Stimulated activated CD8-positive, alpha-beta memory T cell treated with anti-CD3 and anti-CD28 coated beads, Interleukin-15, amount 100 ng/mL, for 1 hour (primary cell): Measurements from ENCODE around the gene CLPSL1.

Source experiments
- DNase-seq: peaks from one replicate; pipeline ENCODE4 v3.0.0-alpha.2; 2020; ENCODE audit warnings: low read depth

Gene CLPSL1

DNA sequence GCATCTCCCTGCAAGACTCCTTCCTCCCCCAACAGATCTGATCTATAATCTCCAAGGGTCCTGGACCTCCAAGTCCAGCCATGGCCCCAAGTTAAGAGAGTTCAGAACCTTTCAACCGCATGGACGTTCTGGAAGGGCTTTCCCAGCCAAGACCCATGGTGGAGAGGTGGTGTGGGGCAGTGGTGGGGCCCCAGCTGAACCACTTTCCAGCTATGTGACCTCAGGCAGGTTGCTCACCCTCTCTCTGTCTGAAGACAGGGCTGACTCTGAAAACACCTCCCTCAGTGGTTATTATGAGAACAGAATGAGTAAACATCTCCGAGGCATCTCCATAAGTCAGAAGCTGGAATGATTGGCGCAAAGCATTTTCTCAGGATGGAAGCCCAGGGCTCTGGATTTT, 15.4 kb downstream of the CLPSL1 start:
- no peak for DNase-seq

GRCh38 chr6:35797837-35798526, 17.2 kb downstream of the CLPSL1 start:
- no peak for DNase-seq

- DNase-seq: no peak
These were observed 17.9 kb downstream of the CLPSL1 start for GRCh38 chr6:35798706-35799105.

- DNase-seq: no peak
These were observed 20.3 kb downstream of the CLPSL1 start for GRCh38 chr6:35801148-35801547.

DNA sequence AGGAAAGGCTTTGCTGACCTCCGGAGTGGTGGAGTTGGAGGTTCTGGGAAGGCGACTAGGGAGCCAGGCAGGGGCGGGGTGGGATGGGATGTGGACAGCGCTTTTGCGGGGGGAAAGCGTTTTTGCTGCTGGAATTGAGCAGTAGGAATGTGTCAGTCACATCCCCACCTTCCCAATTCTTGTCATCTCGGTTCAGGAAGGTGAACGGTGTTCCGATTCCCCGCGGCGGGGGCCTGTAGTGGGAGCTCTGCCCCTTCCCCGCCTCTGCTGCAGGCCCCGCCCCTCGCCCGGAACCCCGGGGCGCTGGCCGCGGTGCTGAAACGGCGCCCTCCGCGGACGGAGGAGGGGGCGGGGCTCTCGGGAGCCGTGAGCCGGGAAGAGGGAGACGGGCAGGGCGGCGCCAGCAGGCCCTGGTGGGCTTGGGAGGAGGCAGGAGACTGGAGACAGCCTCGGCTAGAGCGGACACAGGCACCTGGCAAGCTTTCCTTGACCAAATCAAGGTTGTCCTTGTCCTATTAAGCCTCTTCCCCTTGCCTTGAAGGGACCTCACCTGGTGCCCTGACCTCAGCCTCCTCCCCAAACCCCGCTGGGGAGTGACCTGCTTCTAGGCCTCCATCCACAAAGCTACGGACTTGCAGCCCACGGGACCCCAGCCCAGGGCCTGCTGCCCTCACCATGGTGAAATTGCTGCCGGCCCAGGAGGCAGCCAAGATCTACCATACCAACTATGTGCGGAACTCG, 24.3 kb downstream of the CLPSL1 start, which contains the start of gene LHFPL5:
Gene LHFPL5, plus strand, starts transcription at position 357 of the 741 bp plus-strand sequence. Its CDS starts 319 bp downstream, at position 676.
- DNase-seq: peak; percentile 9

DNA sequence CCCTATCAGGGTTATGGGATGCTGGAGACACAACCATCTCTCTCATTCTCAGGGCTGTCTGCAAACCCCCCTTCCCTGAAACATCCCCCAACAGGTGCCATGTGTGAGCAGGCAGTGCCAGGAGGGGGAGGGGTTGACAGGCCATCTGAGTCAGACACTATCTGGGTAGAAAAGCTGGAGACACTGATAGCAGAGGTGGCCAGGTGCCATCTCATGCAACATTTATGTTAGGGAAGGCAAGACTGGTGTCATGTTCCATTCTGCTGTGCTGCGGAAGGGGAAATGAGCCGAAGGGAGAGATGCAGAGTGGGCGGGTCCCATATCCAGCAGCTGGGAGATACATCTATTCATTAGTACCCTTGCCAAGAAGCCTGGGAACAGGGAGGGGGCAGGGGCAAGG, 27.9 kb downstream of the CLPSL1 start:
- no peak for DNase-seq

DNA sequence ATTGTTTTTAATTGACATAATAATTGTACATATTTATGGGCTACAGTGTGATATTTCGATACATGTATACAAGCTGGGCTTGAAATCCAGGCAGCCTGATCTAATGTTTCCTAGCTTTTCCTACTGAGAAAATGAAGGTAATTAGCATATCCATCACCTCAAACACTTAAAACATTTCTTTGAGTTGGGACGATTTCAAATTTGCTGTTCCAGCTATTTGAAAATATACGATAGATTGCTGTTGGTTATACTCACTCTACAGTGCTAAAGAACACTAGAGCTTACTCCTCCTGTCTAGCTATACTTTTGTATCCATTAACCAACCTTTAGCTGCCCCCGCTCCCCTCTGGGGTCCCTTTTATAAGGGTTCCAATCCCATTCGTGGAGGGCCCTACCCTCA, 29.0 kb downstream of the CLPSL1 start:
- no peak for DNase-seq

DNA sequence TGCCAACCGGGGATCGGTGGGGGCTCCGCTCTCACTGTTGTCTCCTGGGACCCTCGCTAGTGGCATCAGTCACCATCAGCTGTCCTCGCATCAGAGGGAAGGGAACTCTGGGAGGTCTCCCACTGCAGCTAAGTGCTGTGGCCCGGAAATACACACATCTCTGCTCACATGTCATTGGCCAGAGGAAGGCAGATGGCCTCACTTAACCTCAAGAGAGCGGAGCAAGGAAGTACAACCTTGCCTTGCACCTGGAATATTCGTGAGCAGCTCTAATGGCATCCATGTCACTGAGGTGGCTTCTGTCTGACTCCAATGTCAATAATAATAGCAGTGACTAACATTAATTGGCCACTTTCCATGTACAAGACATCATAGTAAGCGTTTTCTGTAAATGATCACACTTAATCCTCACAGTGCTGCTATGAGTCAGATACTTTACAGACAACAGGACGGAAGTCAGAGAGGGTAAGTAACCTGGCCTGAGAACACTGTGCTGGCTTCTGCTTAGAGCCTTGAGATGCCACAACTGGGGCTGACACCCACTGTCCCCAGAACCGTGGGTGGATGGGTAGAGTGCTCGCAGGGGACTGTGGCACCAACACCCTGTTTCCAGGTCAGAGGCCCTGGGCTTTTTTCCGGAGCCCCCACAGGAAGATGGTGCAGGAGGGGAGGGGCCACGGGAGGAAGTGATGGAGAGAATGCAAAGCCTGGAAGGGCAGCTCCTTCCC, 30.3 kb downstream of the CLPSL1 start:
- DNase-seq: no peak

DNA sequence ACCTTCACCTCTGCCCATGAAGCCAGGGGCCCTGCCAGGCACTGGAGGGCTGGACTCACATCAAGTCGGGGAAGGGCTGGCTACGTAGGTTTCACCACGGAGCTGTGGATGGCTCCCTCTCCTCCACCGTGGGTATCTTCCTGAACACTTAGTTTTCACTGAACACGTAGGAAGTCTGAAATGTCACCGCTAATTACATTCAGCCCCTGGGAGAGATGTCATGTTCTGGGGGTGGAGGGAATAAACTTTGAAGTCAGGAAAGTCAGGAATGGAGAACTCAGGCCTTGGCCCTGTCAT, 30.8 kb downstream of the CLPSL1 start:
- DNase-seq: no peak

DNA sequence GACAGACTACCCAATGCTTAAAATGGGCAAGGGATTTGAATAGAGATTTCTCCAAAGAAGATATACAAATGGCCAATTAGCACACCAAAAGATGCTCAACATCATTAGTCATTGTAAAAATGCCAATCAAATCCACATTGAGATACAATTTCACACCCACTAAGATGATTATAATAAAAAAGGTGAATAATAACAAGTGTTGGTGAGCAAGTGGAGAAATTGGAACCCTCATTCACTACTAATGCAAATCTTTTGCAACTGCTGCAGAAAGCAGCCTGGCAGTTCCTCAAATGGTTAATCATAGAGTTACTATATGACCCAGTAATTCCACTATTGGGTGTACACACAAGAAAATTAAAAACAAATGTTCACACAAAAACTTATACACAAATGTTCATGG, 36.7 kb downstream of the CLPSL1 start:
- no peak for DNase-seq

GRCh38 chr6:35823601-35824000, 42.8 kb downstream of the CLPSL1 start:
- no peak for DNase-seq

DNA sequence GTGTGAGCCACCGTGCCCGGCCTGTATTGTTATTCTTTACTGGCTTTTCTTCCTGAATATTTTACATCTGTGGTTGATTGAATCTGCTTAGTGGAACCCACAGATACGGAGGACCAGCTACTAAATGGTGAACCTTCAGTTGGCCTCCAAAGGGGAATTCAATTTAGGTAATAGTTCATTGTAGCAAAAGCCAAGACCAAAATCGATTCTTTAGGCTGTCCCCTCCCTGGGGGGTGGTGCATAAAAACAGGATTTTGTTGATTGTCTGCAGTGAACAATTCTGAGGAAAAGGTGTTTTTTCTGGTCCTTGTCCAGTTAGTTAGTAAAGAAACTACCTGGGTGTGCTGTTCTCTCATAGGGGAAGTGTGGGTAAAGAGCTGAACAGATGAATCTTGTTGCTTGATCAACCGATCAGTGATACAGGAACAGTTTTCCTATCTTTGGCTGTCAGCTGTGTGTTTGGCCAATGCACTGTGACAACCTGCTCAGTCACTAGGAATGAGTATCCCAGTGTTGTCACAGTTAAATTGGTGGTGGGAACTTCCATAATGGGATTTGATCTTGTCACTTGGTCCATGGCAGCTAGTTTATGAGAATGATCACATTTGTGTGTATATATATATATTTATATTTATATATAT, 43.9 kb downstream of the CLPSL1 start:
- no peak for DNase-seq

GRCh38 chr6:35829306-35829705, 48.5 kb downstream of the CLPSL1 start:
- DNase-seq: no peak

DNA sequence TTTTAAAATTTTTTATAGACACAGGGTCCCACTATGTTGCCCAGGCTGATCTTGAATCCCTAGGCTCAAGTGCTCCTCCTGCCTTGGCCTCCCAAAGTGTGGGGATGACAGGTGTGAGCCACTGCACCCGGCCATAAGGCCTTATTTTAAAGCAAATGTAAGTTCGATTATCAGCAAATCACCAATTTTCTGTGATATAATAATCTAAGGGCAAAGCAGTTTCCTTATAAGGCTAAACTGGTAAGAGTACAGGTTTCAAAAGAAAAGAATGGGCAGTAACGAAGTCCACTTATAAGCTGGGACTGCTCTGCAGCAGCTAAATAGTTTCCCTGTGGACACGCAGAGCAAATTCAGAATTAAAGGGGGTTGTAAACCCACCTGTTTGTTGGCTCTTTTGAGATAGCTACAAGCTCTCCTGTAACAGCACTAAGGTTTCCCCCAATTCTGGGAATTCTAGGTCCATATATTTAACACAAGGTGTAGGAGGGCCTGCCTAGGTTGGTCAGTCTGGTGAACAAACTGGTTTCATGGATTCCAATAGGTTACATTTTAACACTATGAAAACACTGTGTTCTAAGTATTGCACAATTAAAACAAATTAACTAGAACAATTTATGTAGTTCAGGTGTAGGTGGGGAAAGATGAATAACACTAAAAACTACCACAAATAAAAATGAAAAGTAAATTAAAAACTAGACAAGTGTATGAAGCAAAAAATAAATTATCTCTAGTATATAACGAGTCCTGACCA, 50.6 kb downstream of the CLPSL1 start:
- DNase-seq: no peak

DNA sequence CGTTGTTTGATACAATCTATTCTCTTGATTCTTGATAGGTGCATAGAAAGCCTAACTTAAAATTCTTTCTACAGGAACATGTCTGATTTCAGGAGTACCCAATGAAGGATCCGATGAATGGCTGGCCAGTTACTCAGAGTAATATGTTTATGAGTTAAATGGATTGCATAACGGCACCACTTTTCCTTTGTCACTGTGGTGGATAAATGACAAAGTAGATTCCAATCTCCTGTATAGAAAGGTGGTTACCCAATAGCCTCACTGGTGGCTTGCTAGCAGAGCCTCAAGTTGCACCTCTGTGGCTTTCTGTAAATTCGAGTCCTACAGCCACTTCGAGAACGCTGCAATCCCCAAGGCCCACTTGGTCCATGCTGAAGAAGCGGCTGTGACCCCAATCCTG, 52.7 kb downstream of the CLPSL1 start:
- no peak for DNase-seq
